Measurements from ENCODE around the gene MPI. TPM values are rescaled to one million over a fixed set of nuclear protein-coding genes. Genes with fewer than 3 reads are reported as not detected.

The MPI gene
- polyA plus RNA-seq (2011; rRNA removed): 73.9 and 105 TPM in 2 replicates
- polyA minus RNA-seq (2011; rRNA and poly(A)+ RNA removed): 36.4 and 62.7 TPM in 2 replicates

DNA sequence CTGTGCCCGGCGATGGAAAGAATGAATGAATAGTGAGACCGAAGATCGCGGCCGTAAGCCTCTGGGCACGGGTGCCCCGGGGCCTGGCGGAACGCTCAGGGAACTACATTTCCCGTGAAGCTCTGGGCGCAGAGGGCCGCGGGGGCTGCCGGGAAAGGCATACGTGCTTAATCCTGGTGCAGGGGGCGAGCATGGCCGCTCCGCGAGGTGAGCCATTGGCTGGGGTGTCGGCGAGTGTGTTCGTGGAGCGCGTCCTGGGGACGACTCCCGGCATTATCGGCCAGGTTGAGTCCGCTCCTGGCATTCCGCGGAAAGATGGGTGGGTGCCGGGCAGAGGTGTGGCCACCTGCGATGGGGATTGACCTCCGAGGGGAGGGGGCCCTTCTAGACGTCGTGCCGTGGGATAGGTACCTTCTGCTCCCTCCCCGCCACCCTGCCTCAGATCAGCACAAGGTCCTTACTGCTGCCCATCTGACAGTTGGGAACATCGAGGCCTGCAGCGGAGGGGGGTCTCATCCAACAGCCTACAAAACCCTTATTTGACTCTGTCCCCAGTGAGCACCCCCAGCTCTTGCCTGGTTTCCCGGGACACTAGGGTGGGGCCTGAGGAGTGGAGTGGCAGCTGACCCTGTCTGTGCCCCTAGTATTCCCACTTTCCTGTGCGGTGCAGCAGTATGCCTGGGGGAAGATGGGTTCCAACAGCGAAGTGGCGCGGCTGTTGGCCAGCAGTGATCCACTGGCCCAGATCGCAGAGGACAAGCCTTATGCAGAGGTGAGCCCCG lies at the start of gene MPI:
Gene MPI (plus strand): TSS at position 160 of the 782 bp plus-strand sequence. CDS start 32 bp downstream, at position 192.
- Histone ChIP-seq H3K27me3 (ENCODE audit: control insufficient read depth, insufficient read depth, low read length) (no peaks in the 10 kb centered on the region), H3K4me3 (ENCODE audit: low read depth, low read length) (peak within 1 kb of the TSS; percentile 99), H3K36me3 (ENCODE audit: control insufficient read depth, insufficient read depth, low read length) (peaks cover 9% of the 10 kb centered on the region)
- ChIA-PET POLR2A (interaction anchor here (0.6 to 1.0 kb wide), 4 partner anchors 11 to 21 kb away, joined by 3 to 17 read pairs (median 4); partner anchors contain the start of gene FAM219B), CTCF (interaction anchor here (1.0 to 2.8 kb wide), 4 partner anchors 11 to 115 kb away, joined by 3 to 21 read pairs (median 5); partner anchors contain the start of gene SCAMP2)
- TF ChIP-seq, protein P1, sequence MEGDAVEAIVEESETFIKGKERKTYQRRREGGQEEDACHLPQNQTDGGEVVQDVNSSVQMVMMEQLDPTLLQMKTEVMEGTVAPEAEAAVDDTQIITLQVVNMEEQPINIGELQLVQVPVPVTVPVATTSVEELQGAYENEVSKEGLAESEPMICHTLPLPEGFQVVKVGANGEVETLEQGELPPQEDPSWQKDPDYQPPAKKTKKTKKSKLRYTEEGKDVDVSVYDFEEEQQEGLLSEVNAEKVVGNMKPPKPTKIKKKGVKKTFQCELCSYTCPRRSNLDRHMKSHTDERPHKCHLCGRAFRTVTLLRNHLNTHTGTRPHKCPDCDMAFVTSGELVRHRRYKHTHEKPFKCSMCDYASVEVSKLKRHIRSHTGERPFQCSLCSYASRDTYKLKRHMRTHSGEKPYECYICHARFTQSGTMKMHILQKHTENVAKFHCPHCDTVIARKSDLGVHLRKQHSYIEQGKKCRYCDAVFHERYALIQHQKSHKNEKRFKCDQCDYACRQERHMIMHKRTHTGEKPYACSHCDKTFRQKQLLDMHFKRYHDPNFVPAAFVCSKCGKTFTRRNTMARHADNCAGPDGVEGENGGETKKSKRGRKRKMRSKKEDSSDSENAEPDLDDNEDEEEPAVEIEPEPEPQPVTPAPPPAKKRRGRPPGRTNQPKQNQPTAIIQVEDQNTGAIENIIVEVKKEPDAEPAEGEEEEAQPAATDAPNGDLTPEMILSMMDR (IDR thresholded peaks at IDR 0.05; ENCODE audit: insufficient read depth, low read depth, low read length): no peak
- no peak for DNase-seq (ENCODE audit: low read depth)

DNA sequence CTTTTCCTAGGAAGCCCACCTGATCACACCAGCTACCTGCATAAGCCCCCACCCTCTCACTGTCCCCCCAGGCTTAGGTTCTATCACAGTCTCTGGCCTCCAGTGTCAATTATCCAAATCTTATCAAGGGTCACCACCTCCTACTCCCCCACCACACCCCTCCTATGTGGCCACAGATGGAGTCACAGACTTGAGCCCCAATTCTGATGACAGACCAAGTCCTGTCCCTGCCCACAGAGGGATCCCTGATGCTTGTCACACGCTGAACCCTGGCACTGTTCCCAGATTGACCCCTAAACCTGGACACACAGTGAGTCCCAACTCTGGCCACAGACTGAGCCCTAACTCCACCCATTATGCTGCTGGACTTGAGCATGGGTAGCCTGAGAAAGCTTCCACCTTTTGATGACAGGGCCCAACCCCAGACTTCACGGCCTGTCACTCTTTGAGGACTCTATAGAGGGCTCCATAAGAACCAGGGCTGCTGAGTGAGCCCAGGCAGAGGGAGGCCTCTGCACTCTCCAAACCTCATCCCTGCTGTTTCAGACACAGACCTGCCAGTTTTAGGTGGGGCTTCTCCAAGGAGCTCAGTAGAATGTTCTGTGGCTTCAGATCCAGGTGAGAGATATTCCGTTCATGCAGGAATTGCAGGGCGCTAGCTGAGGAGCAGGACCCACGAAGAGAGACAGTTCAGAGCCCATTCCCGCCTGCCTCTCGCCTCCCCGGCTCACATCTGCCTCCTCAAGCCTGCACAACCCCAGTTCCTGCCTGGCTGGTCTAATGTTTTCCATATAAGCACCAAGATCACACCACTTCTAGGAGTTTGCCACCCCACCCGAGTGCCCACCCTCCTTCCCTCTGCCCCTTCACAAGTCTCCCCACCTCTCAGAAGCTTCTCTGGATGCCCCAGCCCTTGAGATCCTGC lies 48.7 kb upstream of the MPI start:
- CTCF ChIA-PET: interaction anchor here (1.2 to 2.0 kb wide), 6 partner anchors 10 to 109 kb away, joined by 3 to 5 read pairs (median 4); no protein-coding TSS in a partner anchor
- H3K36me3 ChIP-seq (ENCODE audit: control insufficient read depth, insufficient read depth, low read length): peaks cover 2% of the 10 kb centered on the region
- no peaks in the 10 kb centered on the region for H3K27me3 ChIP-seq (ENCODE audit: control insufficient read depth, insufficient read depth, low read length)
- POLR2A ChIA-PET: no interaction called here
- TF ChIP-seq, protein P1 (IDR thresholded peaks at IDR 0.05; ENCODE audit: insufficient read depth, low read depth, low read length): no peak
- H3K4me3 ChIP-seq (ENCODE audit: low read depth, low read length): no peak overlapping the region
- DNase-seq (ENCODE audit: low read depth): no peak

- ChIA-PET CTCF (interaction anchor here (0.9 to 2.0 kb wide), 11 partner anchors 9 to 60 kb away, joined by 3 to 7 read pairs (median 4); no protein-coding TSS in a partner anchor), POLR2A (no interaction called here)
- H3K4me3 ChIP-seq (ENCODE audit: low read depth, low read length): peak overlapping the region; percentile 69
- H3K27me3 ChIP-seq (ENCODE audit: control insufficient read depth, insufficient read depth, low read length): no peaks in the 10 kb centered on the region
- no peak for DNase-seq (ENCODE audit: low read depth)
- peaks cover 2% of the 10 kb centered on the region for H3K36me3 ChIP-seq (ENCODE audit: control insufficient read depth, insufficient read depth, low read length)
- TF ChIP-seq, protein P1 (IDR thresholded peaks at IDR 0.05; ENCODE audit: insufficient read depth, low read depth, low read length): no peak
These were observed 47.9 kb upstream of the MPI start for GRCh38 chr15:74841891-74842373.

GRCh38 chr15:74842581-74843444 lies 47.0 kb upstream of the MPI start, which contains the start of gene ULK3:
Gene ULK3, minus strand, starts transcription at chr15:74843156. Its CDS starts 51 bp downstream, at chr15:74843105.
- ChIA-PET POLR2A (no interaction called here), CTCF (interaction anchor here (0.7 to 2.0 kb wide), 14 partner anchors 8 to 74 kb away, joined by 3 to 7 read pairs (median 4); partner anchors contain the start of gene CPLX3)
- TF ChIP-seq, protein P1 (IDR thresholded peaks at IDR 0.05; ENCODE audit: insufficient read depth, low read depth, low read length): peak; percentile 30; the same call in 1 of the 2 replicates
- H3K4me3 ChIP-seq (ENCODE audit: low read depth, low read length): peak within 1 kb of the TSS; percentile 69
- peaks cover 5% of the 10 kb centered on the region; the same call in 1 of the 2 replicates for H3K36me3 ChIP-seq (ENCODE audit: control insufficient read depth, insufficient read depth, low read length)
- DNase-seq (ENCODE audit: low read depth): no peak
- H3K27me3 ChIP-seq (ENCODE audit: control insufficient read depth, insufficient read depth, low read length): no peaks in the 10 kb centered on the region

All from BJ (cell line).